H1 (cell line): Measurements from ENCODE around the gene PPP1R13B. TPM values are rescaled to one million over a fixed set of nuclear protein-coding genes. Genes with fewer than 3 reads are reported as not detected.

Source experiments
- CTCF ChIA-PET: fragments of 300-600 bp; sonication (Branson Sonifier 250); formaldehyde crosslinking; loops from one replicate; lab custom pipeline; 2021; ENCODE audit not compliant: partially characterized antibody; lab: Charles Lee
- POLR2A ChIA-PET: fragments of 300-600 bp; sonication (Branson Sonifier 250); formaldehyde crosslinking; loops from one replicate; lab custom pipeline; 2021; ENCODE audit warnings: inconsistent platforms; ENCODE audit not compliant: partially characterized antibody; lab: Charles Lee
- DNase-seq, 2 experiments: peaks; one replicate each; pipeline versions ENCODE4 v3.0.0 to v3.0.0-alpha.2; 2010 to 2022; ENCODE audit warnings: low spot score in 2 of 2, low read depth in 1 of 2, mixed read lengths in 1 of 2
- FAIRE-seq: peaks from 2 replicates; lab custom pipeline; 2011; peaks lifted over from hg19 to GRCh38; lab: Jason Lieb, UNC
- H2AFZ ChIP-seq: 2 replicates; pipeline ENCODE4 v1.8.1; 2012; ENCODE audit warnings: low read length, inconsistent platforms
- H2AK5ac ChIP-seq: 2 replicates; pipeline ENCODE4 v1.6.1; 2013; ENCODE audit warnings: low read depth, low read length
- H2BK120ac ChIP-seq: replicated peaks from 2 replicates; pipeline ENCODE3; 2013; ENCODE audit warnings: low read depth, low read length, inconsistent platforms
- H2BK12ac ChIP-seq: 2 replicates; pipeline ENCODE4 v1.6.1; 2013; ENCODE audit warnings: low read depth, low read length
- H2BK15ac ChIP-seq: 2 replicates; pipeline ENCODE4 v1.6.1; 2013; ENCODE audit warnings: low read length
- H2BK20ac ChIP-seq: 2 replicates; pipeline ENCODE4 v1.6.1; 2013; ENCODE audit warnings: low read length
- H2BK5ac ChIP-seq: 2 replicates; pipeline ENCODE4 v1.6.1; 2013; ENCODE audit warnings: low read depth, low read length
- H3K14ac ChIP-seq: 2 replicates; pipeline ENCODE4 v1.6.1; 2013; ENCODE audit warnings: inconsistent platforms; ENCODE audit not compliant: insufficient read length
- H3K18ac ChIP-seq: 2 replicates; pipeline ENCODE4 v1.6.1; 2013; ENCODE audit warnings: low read length; ENCODE audit errors: extremely low read depth
- H3K23ac ChIP-seq: 2 replicates; pipeline ENCODE4 v1.6.1; 2013; ENCODE audit warnings: inconsistent platforms; ENCODE audit not compliant: insufficient read length
- H3K23me2 ChIP-seq: 2 replicates; pipeline ENCODE4 v1.6.1; 2013; ENCODE audit warnings: low read depth, low read length
- H3K27ac ChIP-seq: 2 replicates; pipeline ENCODE4 v1.6.1; 2011; ENCODE audit warnings: low read depth, low read length, inconsistent platforms
- H3K27me3 ChIP-seq, 4 experiments: replicated peaks in 1 of 4; 1 replicate in 1 of 4; 2 replicates in 3 of 4; pipeline versions ENCODE4 v1.6.1 to v1.8.1; 2011 to 2013; ENCODE audit warnings: low read length in 3 of 4, mild to moderate bottlenecking in 3 of 4, inconsistent platforms in 2 of 4, mixed read lengths in 2 of 4, moderate library complexity in 1 of 4; ENCODE audit not compliant: control insufficient read depth in 3 of 4, insufficient read depth in 3 of 4; ENCODE audit errors: extremely low read depth in 1 of 4
- H3K36me3 ChIP-seq, 4 experiments: 2 replicates each; pipeline versions ENCODE4 v1.6.1 to v1.8.1; 2011 to 2013; ENCODE audit warnings: mild to moderate bottlenecking in 4 of 4, low read length in 3 of 4, moderate library complexity in 2 of 4, control low read depth in 1 of 4, inconsistent platforms in 1 of 4; ENCODE audit not compliant: insufficient read depth in 4 of 4, control insufficient read depth in 2 of 4
- H3K4ac ChIP-seq: replicated peaks from 2 replicates; pipeline ENCODE3; 2013; ENCODE audit warnings: low read length, low read depth, mixed read lengths, inconsistent platforms; ENCODE audit not compliant: insufficient read length
- H3K4me1 ChIP-seq, 4 experiments: replicated peaks in 1 of 4; 1 replicate in 1 of 4; 2 replicates in 3 of 4; pipeline versions ENCODE4 v1.6.1 to v1.8.1; 2011 to 2013; ENCODE audit warnings: low read length in 3 of 4, inconsistent platforms in 2 of 4, mixed read lengths in 1 of 4; ENCODE audit not compliant: insufficient read depth in 4 of 4, control insufficient read depth in 3 of 4
- H3K4me2 ChIP-seq, 2 experiments: 2 replicates each; pipeline versions ENCODE4 v1.6.1 to v1.8.1; 2011 to 2013; ENCODE audit warnings: low read depth in 2 of 2, low read length in 2 of 2, control low read depth in 1 of 2, inconsistent platforms in 1 of 2, mild to moderate bottlenecking in 1 of 2; ENCODE audit not compliant: insufficient read depth in 1 of 2
- H3K4me3 ChIP-seq, 4 experiments: fragments of 200-600, 300-600 bp in 1 of 4; sonication (generic), shearing (Covaris generic), sonication (Bioruptor Twin) in 1 of 4; 2 replicates each; pipeline versions ENCODE4 v1.5.1 to v1.8.1; 2011 to 2016; ENCODE audit warnings: low read length in 4 of 4, low read depth in 3 of 4, control low read depth in 2 of 4, inconsistent platforms in 2 of 4, mild to moderate bottlenecking in 2 of 4, mixed read lengths in 1 of 4, moderate library complexity in 1 of 4; ENCODE audit not compliant: insufficient read depth in 2 of 4; ENCODE audit errors: extremely low read depth in 1 of 4
- H3K56ac ChIP-seq: replicated peaks from 2 replicates; pipeline ENCODE3; 2013; ENCODE audit warnings: low read depth, mild to moderate bottlenecking, mixed read lengths, low read length, inconsistent platforms; ENCODE audit not compliant: insufficient read length
- H3K79me1 ChIP-seq: 2 replicates; pipeline ENCODE4 v1.6.1; 2013; ENCODE audit warnings: low read depth, low read length, control low read depth
- H3K79me2 ChIP-seq, 2 experiments: 2 replicates each; pipeline versions ENCODE4 v1.6.1 to v1.8.1; 2012 to 2013; ENCODE audit warnings: low read length in 2 of 2, mild to moderate bottlenecking in 2 of 2, inconsistent platforms in 1 of 2; ENCODE audit not compliant: insufficient read depth in 2 of 2, control insufficient read depth in 1 of 2
- H3K9ac ChIP-seq, 4 experiments: replicated peaks in 1 of 4; 1 replicate in 1 of 4; 2 replicates in 3 of 4; pipeline versions ENCODE4 v1.6.1 to v1.8.1; 2011 to 2013; ENCODE audit warnings: low read depth in 3 of 4, low read length in 3 of 4, control low read depth in 2 of 4, mild to moderate bottlenecking in 2 of 4, moderate library complexity in 2 of 4, inconsistent platforms in 1 of 4; ENCODE audit errors: extremely low read depth in 1 of 4
- H3K9me3 ChIP-seq, 2 experiments: 2 replicates each; pipeline versions ENCODE4 v1.6.1 to v1.8.1; 2012 to 2013; ENCODE audit warnings: mild to moderate bottlenecking in 2 of 2, moderate library complexity in 2 of 2, control low read depth in 1 of 2, inconsistent platforms in 1 of 2, low read depth in 1 of 2, low read length in 1 of 2, mixed read lengths in 1 of 2; ENCODE audit not compliant: insufficient read depth in 2 of 2
- H4K20me1 ChIP-seq, 2 experiments: replicated peaks in 1 of 2; 2 replicates each; pipeline versions ENCODE3 to v1.8.1; 2011 to 2013; ENCODE audit warnings: inconsistent platforms in 2 of 2, low read length in 2 of 2, mild to moderate bottlenecking in 1 of 2; ENCODE audit not compliant: insufficient read depth in 2 of 2, control insufficient read depth in 1 of 2
- H4K5ac ChIP-seq: 2 replicates; pipeline ENCODE4 v1.6.1; 2013; ENCODE audit warnings: low read length, low read depth, mixed read lengths, inconsistent platforms; ENCODE audit not compliant: insufficient read length
- H4K8ac ChIP-seq: 2 replicates; pipeline ENCODE4 v1.8.0; 2013; ENCODE audit warnings: mild to moderate bottlenecking, moderate library complexity, low read length, inconsistent platforms; ENCODE audit not compliant: insufficient read depth; ENCODE audit errors: extremely low read depth
- H4K91ac ChIP-seq: replicated peaks from 2 replicates; pipeline ENCODE3; 2013; ENCODE audit warnings: low read length, mixed read lengths, inconsistent platforms; ENCODE audit not compliant: insufficient read length
- ATF2 ChIP-seq: IDR thresholded peaks from 2 replicates; pipeline ENCODE4 v1.6.1; 2012; ENCODE audit warnings: low read length, inconsistent platforms
- EGR1 ChIP-seq: IDR thresholded peaks from 2 replicates; pipeline ENCODE4 v1.6.1; 2011; ENCODE audit warnings: low read depth, low read length, borderline replicate concordance
- EP300 ChIP-seq, 2 experiments: IDR thresholded peaks; 1 replicate in 1 of 2; 2 replicates in 1 of 2; pipeline ENCODE4 v1.6.1; 2011 to 2012; ENCODE audit warnings: low read depth in 2 of 2, low read length in 2 of 2, mild to moderate bottlenecking in 2 of 2, borderline replicate concordance in 1 of 2, inconsistent platforms in 1 of 2, moderate library complexity in 1 of 2
- HDAC6 ChIP-seq: IDR thresholded peaks from one replicate; pipeline ENCODE4 v1.7.1; 2012; ENCODE audit warnings: low read depth, mild to moderate bottlenecking, inconsistent platforms, low read length, moderate library complexity
- JUND ChIP-seq: IDR thresholded peaks from 2 replicates; pipeline ENCODE4 v1.6.1; 2011; ENCODE audit warnings: mild to moderate bottlenecking, improper control_type of control experiment, low read length
- POU5F1 ChIP-seq: IDR thresholded peaks from 2 replicates; pipeline ENCODE4 v1.6.1; 2011; ENCODE audit warnings: low read depth, mild to moderate bottlenecking, low read length, moderate library complexity
- RFX5 ChIP-seq: IDR thresholded peaks from 2 replicates; pipeline ENCODE4 v1.6.1; 2011; ENCODE audit warnings: low read depth, low read length, improper control_type of control experiment, borderline replicate concordance
- SP2 ChIP-seq: IDR thresholded peaks from 2 replicates; pipeline ENCODE4 v1.6.1; 2012; ENCODE audit warnings: mild to moderate bottlenecking, low read length, inconsistent platforms
- TEAD4 ChIP-seq: IDR thresholded peaks from 2 replicates; pipeline ENCODE4 v1.6.1; 2012; ENCODE audit warnings: low read depth, low read length, inconsistent platforms, mixed read lengths
- WGBS, 2 experiments: shearing (Covaris generic) in 1 of 2; methylation state at CpG; one replicate each; pipeline versions ENCODE4 v1.1.6 to v1.1.7; 2013 to 2015; ENCODE audit warnings: low lambda C conversion rate in 2 of 2, mixed read lengths in 2 of 2, inconsistent platforms in 1 of 2, low coverage in 1 of 2, missing lambda C conversion rate in 1 of 2; ENCODE audit not compliant: insufficient replicate concordance in 2 of 2, insufficient coverage in 1 of 2, insufficient read length in 1 of 2; ENCODE audit errors: extremely low coverage in 1 of 2, missing lambda C conversion rate in 1 of 2; 5-methylcytosine and 5-hydroxymethylcytosine counted together
- polyA plus RNA-seq, 7 experiments: library from polyadenylated mRNA; depleted of rRNA in 3 of 7; stranded (reverse) in 5 of 7; unstranded in 2 of 7; fragments of >200 nt in 5 of 7; fragments of 200-250 nt in 2 of 7; gene quantifications; 1 replicate in 5 of 7; 2 replicates in 1 of 7; 4 replicates in 1 of 7; pipeline versions ENCODE4 v1.2.1 to v1.2.3, GENCODE V29; 2011 to 2013; ENCODE audit warnings: missing spikeins in 2 of 7, mixed read lengths in 2 of 7
- total RNA-seq: library from RNA; stranded (reverse); fragmentation: NEBNext Ultra II Directional; extraction: Animal tissue kit (Norgen Biotek cat#: 25700); gene quantifications from 2 replicates; pipeline ENCODE4 v1.2.1, GENCODE V29; 2021

PPP1R13B gene
- total and polyA plus RNA-seq, 2 of the 8 experiments (the other 6 are each of a cell fraction or from before 2014, with no cell fraction given): 2.6 to 8.9 TPM

GRCh38 chr14:103830511-103831270 is 16.7 kb downstream of the PPP1R13B start:
- no peak overlapping the region for H2AFZ ChIP-seq
- H2AK5ac ChIP-seq: no peak overlapping the region
- H3K79me1 ChIP-seq: peaks cover 2% of the 10 kb centered on the region; the same call in 1 of the 2 replicates
- H4K20me1 ChIP-seq: no peaks in the 10 kb centered on the region
- no peak overlapping the region for H3K4ac ChIP-seq
- H3K4me3 ChIP-seq: no peak overlapping the region
- no peak overlapping the region for H4K5ac ChIP-seq
- no peak overlapping the region for H2BK5ac ChIP-seq
- no peak overlapping the region for H3K23ac ChIP-seq
- H2BK15ac ChIP-seq: no peak overlapping the region
- no peak overlapping the region for H3K14ac ChIP-seq
- no peaks in the 10 kb centered on the region for H3K4me1 ChIP-seq
- H3K27me3 ChIP-seq: no peaks in the 10 kb centered on the region
- H2BK120ac ChIP-seq: no peak overlapping the region
- H3K27ac ChIP-seq: no peak overlapping the region
- H4K8ac ChIP-seq: no peak overlapping the region
- POLR2A ChIA-PET: no interaction called here
- WGBS, 2 experiments: 94% methylated on average over 14 of the region's 14 CpGs; no CpG with 5 or more reads in 1 of the 2 experiments
- H3K36me3 ChIP-seq: no peaks in the 10 kb centered on the region
- H3K9me3 ChIP-seq: no peaks in the 10 kb centered on the region
- CTCF ChIA-PET: interaction anchor here (1.1 to 2.0 kb wide), 2 partner anchors 22 to 25 kb away, joined by 6 to 8 read pairs; no protein-coding TSS in a partner anchor
- no peak overlapping the region for H2BK20ac ChIP-seq
- no peaks in the 10 kb centered on the region for H3K79me2 ChIP-seq
- 0 out of 2 replicates have a peak, but pooled peaks cover 2% of the 10 kb centered on the region for H3K23me2 ChIP-seq
- H3K4me2 ChIP-seq: no peak overlapping the region
- no peak overlapping the region for H4K91ac ChIP-seq
- no peak overlapping the region for H3K56ac ChIP-seq
- H3K18ac ChIP-seq: no peak overlapping the region
- no peak overlapping the region for H3K9ac ChIP-seq
- FAIRE-seq (no peak), DNase-seq (no peak)
- no peak for TF ChIP-seq HDAC6
- TF ChIP-seq EP300 (IDR thresholded peaks at IDR 0.05; ENCODE audit: borderline replicate concordance in 1 of 2, low read depth in 2 of 2, low read length in 2 of 2): no peak
- TF ChIP-seq ATF2: no peak
- no peak for TF ChIP-seq SP2
- no peak for TF ChIP-seq RFX5
- TF ChIP-seq TEAD4: no peak
- TF ChIP-seq JUND: no peak
- no peak for TF ChIP-seq EGR1
- TF ChIP-seq POU5F1: no peak
- H2BK12ac ChIP-seq: no peak overlapping the region
